Activated T-cell treated with anti-CD3 and anti-CD28 coated beads for 24 hours (primary cell): ENCODE data around the gene ANO4.

Experiments
- DNase-seq: peaks from one replicate; pipeline ENCODE4 v3.0.0-alpha.2; 2020; ENCODE audit warnings: low read depth

Gene ANO4

GRCh38 chr12:100808777-100809176 lies 14.2 kb downstream of the ANO4 start:
- no peak for DNase-seq

GRCh38 chr12:100820314-100820713 lies 25.7 kb downstream of the ANO4 start:
- DNase-seq, result no peak

GRCh38 chr12:100823963-100824362 lies 29.4 kb downstream of the ANO4 start:
- no peak for DNase-seq

GRCh38 chr12:100824476-100824875 lies 29.9 kb downstream of the ANO4 start:
- DNase-seq, result no peak

DNA sequence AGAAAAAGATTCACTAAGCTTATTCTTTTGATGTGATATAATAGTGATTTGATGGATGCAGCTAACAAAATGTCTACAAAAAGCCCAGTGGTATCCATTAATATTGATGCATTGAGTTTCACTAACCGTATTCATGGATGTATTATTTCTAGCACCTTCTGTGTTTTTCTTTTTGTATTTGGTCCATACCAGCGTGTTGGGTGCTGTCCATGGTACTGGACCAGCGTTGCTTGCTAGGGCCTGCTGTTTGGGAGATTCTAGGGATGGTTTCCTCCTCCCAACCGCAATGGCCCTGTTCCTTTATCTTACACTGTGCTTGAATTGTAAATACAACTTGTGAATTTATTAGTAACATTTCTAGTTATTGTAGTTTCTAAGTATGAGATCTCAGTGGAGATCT lies 31.7 kb downstream of the ANO4 start:
- no peak for DNase-seq

GRCh38 chr12:100827901-100828520 lies 33.4 kb downstream of the ANO4 start:
- DNase-seq, result no peak

DNA sequence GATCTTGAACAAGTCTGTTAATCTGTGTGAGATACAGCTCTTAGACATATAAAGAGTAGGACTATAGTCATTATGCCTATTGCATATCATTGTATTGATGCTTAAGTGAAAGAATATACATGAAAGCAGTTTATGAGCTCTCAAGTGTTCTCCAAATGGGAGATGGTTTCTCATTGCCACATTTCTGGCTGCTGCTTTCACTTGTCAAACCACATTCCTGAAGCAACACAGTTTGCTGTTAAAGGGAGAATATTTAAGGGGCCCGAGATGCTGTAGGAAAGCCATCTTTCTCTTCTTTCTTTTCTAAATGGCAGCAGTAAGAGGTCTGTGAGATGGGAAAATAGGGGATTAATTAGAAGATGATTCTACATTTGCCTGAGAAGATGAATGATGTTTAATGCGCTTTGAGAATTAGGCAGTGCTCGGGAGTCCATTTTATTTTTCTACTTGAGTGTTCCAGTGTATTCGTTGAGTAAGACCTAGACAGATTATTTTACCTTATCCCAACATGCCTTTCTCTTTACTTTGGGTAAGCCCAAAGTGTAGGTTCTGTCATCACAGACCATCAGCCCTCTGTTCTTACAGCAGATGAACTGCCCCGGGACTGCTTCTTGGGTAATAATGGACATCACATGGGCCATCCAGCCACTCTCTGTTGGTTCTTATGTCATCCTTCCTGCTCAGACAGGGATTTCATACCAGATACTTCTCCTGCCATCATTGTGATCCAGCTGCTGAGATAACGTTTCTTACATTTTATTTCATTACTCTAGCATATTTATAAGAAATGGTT lies 35.6 kb downstream of the ANO4 start:
- DNase-seq, result no peak

DNA sequence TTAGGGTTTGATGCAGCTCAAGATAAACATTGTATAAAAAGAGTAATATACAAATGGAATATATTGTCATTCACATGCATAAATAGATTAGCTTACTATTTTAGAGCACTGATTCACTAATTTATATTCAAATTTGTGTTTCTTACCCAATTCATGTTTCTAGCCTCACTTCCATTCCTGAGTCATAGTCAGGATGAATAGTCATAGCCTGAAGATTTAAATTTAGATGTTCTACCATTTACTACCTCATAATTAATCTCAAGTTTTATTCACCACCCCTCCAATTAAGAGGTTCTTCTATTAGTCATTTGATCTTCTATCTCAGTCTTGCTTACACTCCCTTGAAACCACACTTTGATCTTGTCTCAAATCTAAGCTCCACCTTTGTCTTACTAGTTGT lies 38.7 kb downstream of the ANO4 start:
- no peak for DNase-seq

DNA sequence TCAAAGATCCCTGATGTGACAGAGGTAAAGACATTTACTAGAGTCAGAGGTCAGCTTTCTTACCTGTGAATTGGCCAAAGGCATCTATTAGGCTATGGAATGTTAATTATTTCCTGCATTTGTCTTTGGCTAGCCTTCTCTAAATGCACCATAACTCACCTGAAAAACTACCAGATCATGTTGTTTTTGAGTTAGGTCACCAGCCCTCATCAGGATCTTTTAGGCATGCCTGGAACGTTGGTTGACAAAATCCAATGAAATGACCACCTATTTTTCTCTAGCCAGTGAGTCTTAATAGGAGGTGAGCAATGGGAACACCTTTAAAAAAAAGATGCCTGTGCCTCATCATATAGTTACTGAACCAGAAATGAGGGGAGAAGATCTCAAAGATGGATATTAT lies 46.2 kb downstream of the ANO4 start:
- DNase-seq, result no peak

DNA sequence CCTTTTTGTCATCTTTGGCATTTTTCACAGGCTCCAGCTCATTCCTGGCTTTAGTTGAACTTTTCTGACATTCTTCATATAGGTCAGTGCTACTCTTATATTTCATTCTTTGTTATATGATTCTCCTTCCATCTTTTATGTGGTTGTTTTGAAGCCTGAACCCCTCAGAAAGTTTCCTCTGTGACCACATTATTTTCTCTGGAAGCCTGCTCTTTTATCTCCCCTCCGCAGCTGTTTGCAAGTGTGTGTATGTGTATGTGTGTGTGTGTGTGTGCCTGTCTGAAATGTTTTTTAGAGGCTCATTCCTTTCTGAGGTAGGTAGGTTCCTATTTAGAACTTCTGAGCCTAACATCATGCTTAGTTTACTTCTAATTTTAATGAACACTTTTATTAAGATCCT lies 47.6 kb downstream of the ANO4 start:
- DNase-seq, result no peak

- DNase-seq, result no peak
Measured at GRCh38 chr12:100843061-100843460, 48.5 kb downstream of the ANO4 start.

- no peak for DNase-seq
Measured at GRCh38 chr12:100845095-100845494, 50.5 kb downstream of the ANO4 start.

- no peak for DNase-seq
Measured at GRCh38 chr12:100851637-100852036, 57.1 kb downstream of the ANO4 start.

DNA sequence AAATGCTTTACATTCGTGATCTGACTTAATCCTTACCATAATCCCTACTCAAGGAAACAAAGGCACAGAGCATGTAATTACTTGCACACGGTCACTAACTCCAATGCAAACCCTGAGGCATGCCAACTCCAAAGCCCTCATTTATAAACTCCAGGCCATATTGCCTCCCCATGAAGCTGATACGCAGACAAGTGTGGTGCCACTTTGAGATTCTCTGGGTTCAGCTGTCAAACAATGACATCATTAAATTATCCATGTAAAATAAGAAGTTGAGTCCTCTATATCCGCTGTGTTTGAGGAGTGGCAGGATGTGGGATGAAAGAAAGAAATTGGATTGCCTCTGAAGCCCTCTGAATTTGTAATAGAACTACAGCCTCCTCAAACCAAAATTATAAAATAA lies 62.8 kb downstream of the ANO4 start:
- DNase-seq, result no peak

DNA sequence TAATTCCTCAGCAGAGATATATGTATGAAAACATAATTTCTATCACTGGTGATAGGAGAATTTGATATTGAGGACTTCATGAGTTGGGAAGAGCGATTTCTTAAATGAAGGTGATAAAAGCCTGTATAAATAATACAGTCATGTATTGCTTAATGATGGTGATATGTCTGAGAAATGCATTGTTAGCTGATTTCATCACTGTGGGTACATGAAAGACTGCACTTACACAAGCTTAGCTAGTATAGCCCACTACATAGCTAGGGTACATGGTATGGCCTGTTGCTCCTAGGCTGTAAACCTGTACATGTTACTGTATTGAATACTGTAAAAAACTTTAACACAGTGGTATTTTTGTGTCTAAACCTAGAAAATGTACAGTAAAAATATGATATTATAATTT lies 63.4 kb downstream of the ANO4 start:
- DNase-seq, result no peak

DNA sequence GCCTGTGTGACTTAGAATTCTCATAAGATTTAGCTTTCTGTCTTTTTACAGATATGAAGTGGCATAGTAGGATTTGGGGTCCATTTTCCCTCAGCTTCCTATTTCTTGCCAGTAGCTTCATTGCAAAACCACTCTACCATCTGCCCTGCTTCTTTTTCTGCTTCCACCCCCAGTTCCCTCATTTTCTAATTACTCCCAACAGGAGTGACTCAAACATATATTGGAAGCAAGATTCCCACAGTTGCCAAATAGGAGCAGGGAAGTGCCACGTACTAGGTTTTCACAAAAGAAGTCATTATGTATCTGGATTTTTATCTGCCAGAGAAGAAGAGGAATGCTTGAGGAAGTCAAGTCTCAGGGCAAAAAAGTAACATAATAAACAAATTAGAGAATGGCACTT lies 64.1 kb downstream of the ANO4 start:
- DNase-seq, result no peak

GRCh38 chr12:100859063-100859627 lies 64.6 kb downstream of the ANO4 start:
- DNase-seq, result no peak

DNA sequence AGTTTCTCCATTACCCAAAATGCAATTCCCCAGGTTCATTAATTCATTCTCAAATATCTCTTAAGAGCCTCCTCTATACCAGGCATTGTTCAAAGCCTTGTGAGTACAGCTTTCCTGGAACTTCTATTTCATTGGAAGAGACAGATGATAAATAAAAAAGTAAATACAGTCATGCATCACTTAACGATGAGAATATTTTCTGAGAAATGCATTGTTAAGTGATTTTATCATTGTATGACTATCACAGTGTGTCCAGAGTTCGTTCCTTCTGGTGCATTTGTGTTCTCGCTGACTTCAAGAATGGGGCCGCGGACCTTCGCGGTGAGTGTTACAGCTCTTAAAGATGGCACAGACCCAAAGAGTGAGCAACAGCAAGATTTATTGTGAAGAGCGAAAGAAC lies 66.0 kb downstream of the ANO4 start:
- DNase-seq, result no peak

GRCh38 chr12:100862676-100863075 lies 68.1 kb downstream of the ANO4 start:
- DNase-seq, result no peak

DNA sequence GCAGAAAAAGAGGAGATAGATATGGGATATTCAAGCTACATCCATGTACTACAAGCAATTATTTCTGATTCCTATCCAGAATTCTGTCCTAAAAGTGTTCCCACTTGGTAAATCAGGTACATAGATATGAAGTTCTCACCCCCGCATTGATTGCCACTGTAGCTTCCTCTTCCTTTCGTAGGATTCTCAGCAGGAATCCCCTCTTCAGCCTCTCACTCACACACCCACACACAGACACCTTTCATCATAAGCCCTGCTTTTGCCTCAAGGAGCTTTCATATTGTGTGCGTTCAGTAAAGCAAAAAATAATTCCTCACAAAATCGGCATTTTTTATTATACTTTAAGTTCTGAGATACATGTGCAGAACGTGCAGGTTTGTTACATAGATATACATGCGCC lies 69.8 kb downstream of the ANO4 start:
- no peak for DNase-seq

DNA sequence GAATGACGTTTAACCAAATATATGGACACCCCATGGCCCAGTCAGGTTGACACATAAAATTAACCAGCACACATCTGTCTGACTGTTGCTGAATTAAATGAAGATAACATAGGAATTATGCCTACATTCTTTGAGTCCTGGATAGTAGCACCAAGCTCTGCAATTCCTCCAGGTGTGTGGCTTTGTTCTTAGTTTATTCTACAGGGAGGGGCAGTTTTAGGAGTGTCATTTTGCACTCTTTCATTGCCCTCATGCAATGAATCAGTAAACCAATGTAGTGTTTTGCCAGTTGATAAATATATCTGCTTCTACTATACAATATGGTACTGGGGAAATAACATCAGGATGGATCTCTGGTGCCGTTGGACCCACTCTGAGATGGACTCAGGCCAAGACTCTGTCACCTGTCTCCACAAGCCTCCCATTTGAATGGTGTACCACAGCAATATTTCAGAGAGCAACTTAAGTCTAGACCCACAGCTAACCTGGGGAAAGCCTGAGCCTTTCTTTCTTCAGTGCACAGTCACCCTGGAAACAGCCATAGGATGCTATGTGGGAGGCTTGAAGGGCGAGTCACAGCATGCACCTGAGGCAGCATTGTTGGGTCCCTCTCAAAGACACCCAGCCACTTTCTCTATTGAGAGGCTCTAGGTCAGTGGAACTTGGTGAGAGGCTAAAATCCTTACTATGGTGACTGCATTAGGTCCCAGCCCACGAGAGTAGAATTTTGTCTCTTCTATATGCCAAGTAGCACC lies 73.2 kb downstream of the ANO4 start:
- DNase-seq, result no peak

DNA sequence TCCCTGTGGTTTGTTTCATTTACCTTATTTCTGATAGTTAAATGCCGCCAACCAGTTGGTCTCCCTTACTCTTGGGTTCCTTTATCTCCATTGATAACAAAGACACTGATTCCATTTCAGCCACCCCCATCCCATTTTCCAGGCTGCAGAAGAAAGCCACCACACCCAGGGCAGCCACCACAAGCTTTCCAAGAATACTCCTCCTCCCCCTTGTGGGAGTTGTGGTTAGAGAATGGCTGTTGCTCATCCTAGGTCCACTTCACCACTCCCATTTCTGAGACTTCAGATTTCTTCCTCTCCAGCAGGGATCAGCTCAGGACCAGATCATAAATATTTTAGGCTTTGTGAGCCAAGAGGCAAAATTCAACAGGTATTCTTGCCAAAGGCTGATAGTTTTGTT lies 73.9 kb downstream of the ANO4 start:
- no peak for DNase-seq

GRCh38 chr12:100871195-100871734 lies 76.7 kb downstream of the ANO4 start:
- DNase-seq, result no peak
